Loucy (cell line): ENCODE results near the gene LAMB3.

Source experiments
- CTCF ChIP-seq: fragments of 200-600 bp; sonication (generic); conservative IDR thresholded peaks from 2 replicates; pipeline ENCODE4 v1.5.1; 2014; ENCODE audit warnings: mild to moderate bottlenecking, antibody characterized with exemption, low read length
- EZH2phosphoT487 ChIP-seq: fragments of 200-600 bp; IDR thresholded peaks from 2 replicates; pipeline ENCODE4 v1.6.1; 2018; ENCODE audit warnings: antibody characterized with exemption, mild to moderate bottlenecking, moderate library complexity, borderline replicate concordance

- TF ChIP-seq CTCF (no peak), EZH2phosphoT487 (no peak)
These were observed 712 bp upstream of the LAMB3 start for GRCh38 chr1:209652873-209653401.
